Bronchial epithelial cell (primary cell): ENCODE data around the gene TPSG1. TPM values are rescaled to one million over a fixed set of nuclear protein-coding genes. Genes with fewer than 3 reads are reported as not detected.
"Not testable (repeated sequence)": the region's sequence is repeated elsewhere in the genome, so short reads cannot be mapped to it uniquely, and the experiment has no call there.

Experiments used
- DNase-seq: peaks from one replicate; pipeline ENCODE4 v3.0.0-alpha.2; 2010; ENCODE audit warnings: low read depth
- FAIRE-seq: peaks from 2 replicates; lab custom pipeline; 2011; peaks lifted over from hg19 to GRCh38; lab: Jason Lieb, UNC
- H3K27me3 ChIP-seq: 2 replicates; pipeline ENCODE4 v1.5.1; 2011; ENCODE audit warnings: low read length; ENCODE audit not compliant: control insufficient read depth, insufficient read depth
- H3K36me3 ChIP-seq: 2 replicates; pipeline ENCODE4 v1.5.1; 2011; ENCODE audit warnings: low read length; ENCODE audit not compliant: control insufficient read depth, insufficient read depth
- H3K4me3 ChIP-seq: 2 replicates; pipeline ENCODE4 v1.5.1; 2011; ENCODE audit warnings: mild to moderate bottlenecking, low read depth, low read length, control low read depth
- total RNA-seq: library from RNA; depleted of rRNA; stranded (reverse); fragments of >200 nt; gene quantifications from 2 replicates; pipeline ENCODE4 v1.2.1, GENCODE V29; 2014
- TF ChIP-seq, protein P1 (sequence below): IDR thresholded peaks from 2 replicates; pipeline ENCODE4 v1.5.1; 2011; ENCODE audit warnings: mild to moderate bottlenecking, moderate library complexity, low read length, control low read depth, inconsistent platforms; ENCODE audit not compliant: insufficient read depth, severe bottlenecking

The TPSG1 gene
- total RNA-seq, 1 donor from 2014 or later: not detected

DNA sequence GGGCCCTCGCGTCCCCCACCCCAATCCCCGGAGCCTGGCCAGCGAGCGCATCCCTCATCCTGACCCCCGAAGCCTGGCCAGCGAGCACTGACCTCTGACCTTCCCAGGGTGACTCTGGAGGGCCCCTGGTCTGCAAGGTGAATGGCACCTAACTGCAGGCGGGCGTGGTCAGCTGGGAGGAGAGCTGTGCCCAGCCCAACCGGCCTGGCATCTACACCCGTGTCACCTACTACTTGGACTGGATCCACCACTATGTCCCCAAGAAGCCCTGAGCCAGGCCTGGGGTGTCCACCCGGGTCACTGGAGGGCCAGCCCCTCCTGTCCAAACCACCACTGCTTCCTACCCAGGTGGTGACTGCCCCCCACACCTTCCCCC is 33.1 kb upstream of the TPSG1 start:
- no peaks in the 10 kb centered on the region for H3K36me3 ChIP-seq
- FAIRE-seq (no peak), DNase-seq (no peak)
- H3K27me3 ChIP-seq: peaks cover 6% of the 10 kb centered on the region
- no peak overlapping the region for H3K4me3 ChIP-seq
- TF ChIP-seq, protein P1, sequence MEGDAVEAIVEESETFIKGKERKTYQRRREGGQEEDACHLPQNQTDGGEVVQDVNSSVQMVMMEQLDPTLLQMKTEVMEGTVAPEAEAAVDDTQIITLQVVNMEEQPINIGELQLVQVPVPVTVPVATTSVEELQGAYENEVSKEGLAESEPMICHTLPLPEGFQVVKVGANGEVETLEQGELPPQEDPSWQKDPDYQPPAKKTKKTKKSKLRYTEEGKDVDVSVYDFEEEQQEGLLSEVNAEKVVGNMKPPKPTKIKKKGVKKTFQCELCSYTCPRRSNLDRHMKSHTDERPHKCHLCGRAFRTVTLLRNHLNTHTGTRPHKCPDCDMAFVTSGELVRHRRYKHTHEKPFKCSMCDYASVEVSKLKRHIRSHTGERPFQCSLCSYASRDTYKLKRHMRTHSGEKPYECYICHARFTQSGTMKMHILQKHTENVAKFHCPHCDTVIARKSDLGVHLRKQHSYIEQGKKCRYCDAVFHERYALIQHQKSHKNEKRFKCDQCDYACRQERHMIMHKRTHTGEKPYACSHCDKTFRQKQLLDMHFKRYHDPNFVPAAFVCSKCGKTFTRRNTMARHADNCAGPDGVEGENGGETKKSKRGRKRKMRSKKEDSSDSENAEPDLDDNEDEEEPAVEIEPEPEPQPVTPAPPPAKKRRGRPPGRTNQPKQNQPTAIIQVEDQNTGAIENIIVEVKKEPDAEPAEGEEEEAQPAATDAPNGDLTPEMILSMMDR: no peak

DNA sequence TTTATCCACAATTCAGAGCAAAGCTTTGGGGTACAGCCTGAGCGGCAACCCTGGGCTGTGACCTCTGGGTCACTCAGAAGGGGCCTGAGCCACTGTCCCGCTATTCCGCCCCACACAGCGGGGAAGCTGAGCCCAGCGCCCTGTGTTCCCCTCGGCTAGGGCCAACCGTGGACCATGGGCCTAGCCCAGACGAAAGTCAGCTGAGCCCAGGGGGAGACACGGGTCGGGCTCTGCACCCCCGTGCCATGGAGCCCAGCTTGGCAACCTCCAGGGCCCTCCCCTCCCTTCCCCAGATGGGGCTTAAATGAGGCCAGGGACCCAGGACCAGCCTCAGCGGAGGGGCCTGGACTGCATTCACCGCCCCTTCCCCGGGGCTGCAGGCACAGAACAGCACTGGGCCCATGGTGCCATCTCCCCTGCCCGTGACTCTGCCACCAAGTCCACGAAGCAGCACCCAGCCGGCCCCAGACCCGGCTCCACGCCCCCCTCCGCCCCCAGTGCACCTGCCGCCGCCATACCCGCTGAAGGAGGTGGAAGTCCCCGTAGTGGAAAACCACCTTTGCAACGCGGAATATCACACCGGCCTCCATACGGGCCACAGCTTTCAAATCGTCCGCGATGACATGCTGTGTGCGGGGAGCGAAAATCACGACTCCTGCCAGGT is 32.6 kb upstream of the TPSG1 start:
- Histone ChIP-seq H3K27me3 (peaks cover 6% of the 10 kb centered on the region), H3K36me3 (no peaks in the 10 kb centered on the region), H3K4me3 (no peak overlapping the region)
- FAIRE-seq (no peak), DNase-seq (no peak)
- TF ChIP-seq, protein P1: no peak

DNA sequence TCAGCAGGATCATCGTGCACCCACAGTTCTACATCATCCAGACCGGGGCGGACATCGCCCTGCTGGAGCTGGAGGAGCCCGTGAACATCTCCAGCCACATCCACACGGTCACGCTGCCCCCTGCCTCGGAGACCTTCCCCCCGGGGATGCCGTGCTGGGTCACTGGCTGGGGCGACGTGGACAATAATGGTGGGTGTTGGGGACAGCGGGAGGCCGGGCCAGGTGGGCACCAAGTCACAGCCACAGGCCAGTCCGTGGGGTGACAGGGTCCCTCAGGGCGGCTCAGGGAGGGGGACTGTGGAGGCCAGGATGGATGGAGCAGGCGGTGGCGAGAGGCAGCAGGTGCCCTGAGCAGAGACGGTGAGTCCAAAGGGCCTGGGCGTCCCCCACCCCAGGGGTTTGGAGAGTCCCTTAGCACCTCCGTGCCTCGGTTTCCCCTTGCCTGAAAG is 31.8 kb upstream of the TPSG1 start:
- Histone ChIP-seq H3K36me3 (no peaks in the 10 kb centered on the region), H3K27me3 (peaks cover 6% of the 10 kb centered on the region), H3K4me3 (no peak overlapping the region)
- DNase-seq (no peak), FAIRE-seq (no peak)
- TF ChIP-seq, protein P1: no peak

DNA sequence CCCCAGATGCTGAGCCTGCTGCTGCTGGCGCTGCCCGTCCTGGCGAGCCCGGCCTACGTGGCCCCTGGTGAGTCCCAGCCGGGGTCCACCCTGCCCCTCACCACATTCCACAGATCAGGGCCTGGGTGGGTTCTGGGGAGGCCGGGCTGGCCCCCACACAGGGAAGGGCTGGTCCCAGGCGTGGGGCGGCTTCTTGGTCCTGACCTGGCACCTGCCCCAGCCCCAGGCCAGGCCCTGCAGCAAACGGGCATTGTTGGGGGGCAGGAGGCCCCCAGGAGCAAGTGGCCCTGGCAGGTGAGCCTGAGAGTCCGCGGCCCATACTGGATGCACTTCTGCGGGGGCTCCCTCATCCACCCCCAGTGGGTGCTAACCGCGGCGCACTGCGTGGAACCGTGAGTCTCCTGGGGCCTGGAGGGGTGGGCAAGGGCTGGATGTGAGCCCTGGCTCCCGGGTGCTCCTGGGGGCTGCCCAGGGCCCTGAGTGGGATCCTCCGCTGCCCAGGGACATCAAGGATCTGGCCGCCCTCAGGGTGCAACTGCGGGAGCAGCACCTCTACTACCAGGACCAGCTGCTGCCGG is 31.3 kb upstream of the TPSG1 start:
- not testable (repeated sequence) for H3K36me3 ChIP-seq, FAIRE-seq, H3K4me3 ChIP-seq, DNase-seq, H3K27me3 ChIP-seq

DNA sequence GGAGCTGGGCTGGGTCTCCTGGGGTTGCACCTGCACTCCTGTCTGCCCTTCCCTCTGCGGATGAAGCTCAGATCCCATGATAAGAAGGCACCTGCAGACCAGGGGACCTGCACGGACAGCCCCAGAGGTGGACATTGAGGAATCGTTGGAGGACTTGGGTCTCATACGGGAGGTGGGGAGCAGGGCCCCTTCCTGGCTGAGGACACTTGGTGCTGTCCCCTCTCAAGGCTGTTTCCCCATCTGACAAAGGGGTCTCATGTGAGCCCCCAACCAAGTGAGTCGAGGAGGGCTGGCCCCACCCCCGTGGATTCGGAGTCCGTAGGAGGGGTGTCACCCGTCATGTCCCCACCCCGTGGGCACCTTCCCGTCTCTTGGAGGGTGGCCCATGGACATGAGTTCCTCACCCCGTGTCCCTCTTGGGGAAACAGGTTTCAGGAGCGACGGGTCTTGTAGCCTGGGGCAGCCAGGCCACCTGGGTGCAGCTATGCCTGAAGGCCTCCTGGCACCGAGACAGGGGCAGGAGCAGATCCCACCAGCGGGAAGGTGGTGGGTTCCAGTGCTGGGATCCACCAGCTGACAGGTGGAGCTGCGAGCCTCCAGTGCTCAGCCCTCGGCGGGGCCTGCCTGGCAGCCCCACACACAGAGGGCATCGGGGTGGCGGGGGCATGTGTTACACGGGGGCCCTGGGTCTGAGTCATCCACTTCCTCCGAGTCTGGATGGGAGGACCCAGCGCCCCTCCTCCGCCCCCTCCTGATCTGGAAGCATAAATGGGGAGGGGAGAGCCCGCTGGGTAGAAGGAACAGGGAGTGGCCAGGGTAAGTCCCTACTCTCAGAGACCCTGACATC is 30.4 kb upstream of the TPSG1 start, which contains the start of gene TPSD1:
TSS of gene TPSD1 (plus strand) at position 794 of the 847 bp plus-strand sequence. CDS start 212 bp downstream, outside the sequence.
- not testable (repeated sequence) for H3K27me3 ChIP-seq, FAIRE-seq, H3K4me3 ChIP-seq, DNase-seq, H3K36me3 ChIP-seq

DNA sequence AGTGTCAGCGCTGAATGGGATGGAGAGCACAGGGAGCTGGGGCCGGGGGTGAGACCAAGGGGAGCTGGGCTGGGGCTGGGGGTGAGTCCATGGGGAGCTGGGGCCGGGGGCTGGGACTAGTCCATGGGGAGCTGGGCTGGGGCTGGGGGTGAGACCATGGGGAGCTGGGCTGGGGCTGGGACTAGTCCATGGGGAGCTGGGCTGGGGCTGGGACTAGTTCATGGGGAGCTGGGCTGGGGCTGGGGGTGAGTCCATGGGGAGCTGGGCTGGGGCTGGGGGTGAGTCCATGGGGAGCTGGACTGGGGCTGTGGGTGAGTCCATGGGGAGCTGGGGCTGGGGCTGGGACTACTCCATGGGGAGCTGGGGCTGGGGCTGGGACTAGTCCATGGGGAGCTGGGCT is 29.8 kb upstream of the TPSG1 start:
- FAIRE-seq, H3K36me3 ChIP-seq, H3K4me3 ChIP-seq, DNase-seq, H3K27me3 ChIP-seq: not testable (repeated sequence)

DNA sequence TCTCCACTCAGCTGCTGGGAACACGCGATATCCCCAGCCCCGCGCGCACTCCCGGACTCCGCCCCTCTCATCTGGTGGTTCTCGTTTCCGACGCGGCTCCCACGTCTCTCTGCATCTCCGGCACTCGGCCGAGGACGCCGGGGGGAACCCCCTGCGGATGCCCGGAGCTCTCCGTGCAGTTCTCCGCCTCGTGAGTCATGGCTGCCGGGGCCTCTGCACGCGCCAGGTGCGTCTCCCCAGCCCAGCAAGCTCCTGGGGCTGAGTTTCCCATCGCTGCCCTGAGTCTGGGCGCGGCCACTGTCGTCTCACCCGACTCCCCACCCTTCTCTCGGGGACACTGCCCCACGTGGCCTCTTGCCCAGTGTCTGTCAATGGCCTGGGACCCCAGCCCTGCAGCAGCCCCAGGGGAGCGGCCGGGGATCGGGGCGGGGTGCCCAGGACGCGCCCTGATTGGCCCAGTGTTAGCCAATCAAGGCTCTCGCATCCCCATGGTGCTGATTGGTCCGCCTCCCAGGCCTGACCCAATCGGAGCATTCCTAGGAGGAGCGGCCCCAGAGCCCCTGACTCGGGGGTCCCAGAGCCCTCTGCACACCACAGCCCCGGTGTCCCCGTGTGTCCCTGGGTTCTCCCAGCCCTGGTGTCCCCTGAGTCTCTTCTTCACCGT is 28.8 kb upstream of the TPSG1 start:
- not testable (repeated sequence) for FAIRE-seq, DNase-seq

DNA sequence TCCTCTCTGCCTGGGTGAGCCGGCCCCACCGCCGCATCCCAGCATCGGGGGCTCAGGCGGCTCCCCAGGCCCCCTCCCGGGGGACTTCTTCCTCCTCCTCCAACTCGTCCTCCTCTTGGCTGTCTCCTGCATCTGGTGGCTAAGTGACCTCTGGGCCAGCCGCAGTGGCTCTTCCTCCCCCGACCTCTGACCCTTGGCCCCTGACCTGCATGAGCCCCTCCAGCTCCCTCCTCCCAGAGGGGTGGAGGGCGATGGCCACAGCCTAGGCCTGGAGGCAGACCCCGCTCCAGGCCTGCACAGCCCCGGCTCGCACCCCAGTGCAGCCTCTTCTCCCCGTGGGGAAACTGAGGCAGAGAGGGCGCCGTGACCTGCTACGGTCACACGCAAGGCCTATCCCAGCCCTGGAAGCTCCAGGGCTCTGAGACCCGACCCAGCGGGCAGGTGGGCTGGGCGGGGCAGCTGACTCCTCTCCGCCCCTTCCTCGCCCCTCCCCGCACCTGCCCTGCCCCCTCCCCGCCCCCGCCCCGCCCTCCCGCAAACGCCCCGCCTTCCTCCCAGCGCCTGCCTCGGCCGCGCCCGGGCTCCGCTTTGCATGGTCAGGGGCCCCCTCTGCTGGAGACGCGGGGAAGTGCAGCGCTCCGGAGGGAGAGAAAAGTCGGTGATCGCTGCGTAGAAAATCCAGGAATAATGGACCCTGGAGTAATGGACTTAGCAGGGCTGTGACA is 24.1 kb upstream of the TPSG1 start:
- not testable (repeated sequence) for FAIRE-seq, H3K4me3 ChIP-seq, DNase-seq, H3K36me3 ChIP-seq, H3K27me3 ChIP-seq

More for the DNA sequence above, 28.8 kb upstream of the TPSG1 start:
- H3K4me3 ChIP-seq, H3K27me3 ChIP-seq, H3K36me3 ChIP-seq: not testable (repeated sequence)

DNA sequence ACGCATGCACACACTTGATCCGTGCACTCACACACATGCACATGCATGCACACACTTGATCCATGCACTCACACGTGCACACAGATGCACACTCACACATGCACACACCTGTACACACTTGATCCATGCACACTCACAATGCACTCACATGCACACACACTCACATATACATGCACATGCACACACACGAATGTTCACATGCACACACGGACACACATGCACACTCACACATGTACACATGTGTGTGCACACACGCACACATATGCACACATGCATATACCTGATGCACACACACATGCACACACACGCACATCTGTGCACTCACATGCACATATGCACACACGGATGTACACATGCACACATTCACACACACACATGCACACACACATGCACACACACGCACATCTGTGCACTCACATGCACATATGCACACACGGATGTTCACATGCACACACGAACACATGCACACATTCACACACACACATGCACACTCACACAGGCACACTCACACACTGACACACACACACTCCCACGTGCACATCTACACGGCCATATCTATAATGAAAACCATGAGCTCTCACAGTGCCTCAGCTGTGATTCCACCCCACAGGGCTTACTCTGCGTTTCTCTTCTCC is 23.0 kb upstream of the TPSG1 start:
- H3K36me3 ChIP-seq, DNase-seq, H3K27me3 ChIP-seq, H3K4me3 ChIP-seq: not testable (repeated sequence)
- FAIRE-seq: peak; percentile 97
